Measurements from ENCODE around the gene IFITM1. TPM values are rescaled to one million over a fixed set of nuclear protein-coding genes. Genes with fewer than 3 reads are reported as not detected.

Gene IFITM1
- total and polyA plus RNA-seq, 9 of the 15 experiments (the other 6 are each of a cell fraction or from before 2014, with no cell fraction given), result 691 to 5,579 (median 974) TPM

DNA sequence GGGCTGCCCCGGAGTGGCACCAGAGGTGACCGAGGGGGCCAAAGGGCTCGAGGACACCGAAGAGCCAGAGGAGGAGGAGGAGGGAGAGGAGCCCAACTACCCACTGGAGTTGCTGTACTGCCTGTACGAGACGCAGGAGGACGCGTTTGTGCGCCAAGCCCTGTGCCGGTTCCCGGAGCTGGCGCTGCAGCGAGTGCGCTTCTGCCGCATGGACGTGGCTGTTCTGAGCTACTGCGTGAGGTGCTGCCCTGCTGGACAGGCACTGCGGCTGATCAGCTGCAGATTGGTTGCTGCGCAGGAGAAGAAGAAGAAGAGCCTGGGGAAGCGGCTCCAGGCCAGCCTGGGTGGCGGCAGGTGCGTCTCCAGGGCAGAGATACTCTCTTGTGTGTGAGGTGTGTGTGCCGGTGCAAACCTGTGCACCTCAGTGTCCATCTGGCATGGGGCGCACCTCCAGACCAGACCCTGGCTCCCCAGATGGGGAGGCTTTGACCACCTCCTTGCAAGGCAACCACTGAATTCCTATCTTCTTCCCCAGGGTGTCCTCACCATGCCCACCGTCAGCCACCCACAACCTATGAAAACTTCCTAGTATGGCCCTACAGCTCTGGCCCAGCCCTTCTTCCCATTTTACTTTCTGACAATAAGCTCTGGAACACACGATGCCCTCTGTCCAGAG is 32.2 kb upstream of the IFITM1 start:
- FAIRE-seq, result no peak
- DNase-seq (ENCODE audit: extremely low read depth in 1 of 4, low spot score in 3 of 4), result no peak
- no TSS peak for BruUV-seq (replicated peaks)
- no peaks in the 10 kb centered on the region; the same call in 2 of the 3 replicates for H3K79me2 ChIP-seq (ENCODE audit: control insufficient read depth, insufficient read depth, low read length)
- intact Hi-C loops (cut with micrococcal nuclease), result no loop called here
- ChIA-PET CTCF (ENCODE audit: low intra/inter-chr PET ratio) (no interaction called here), POLR2A (interaction anchor here (1.0 kb wide), 3 partner anchors 10 to 74 kb away, joined by 3 to 4 read pairs (median 3); no protein-coding TSS in a partner anchor)
- H3K4me1 ChIP-seq (replicated peaks in 1 of 2; ENCODE audit: control insufficient read depth in 2 of 2, insufficient read depth in 2 of 2, low read length in 2 of 2), result peaks cover 18 to 61% of the 10 kb centered on the region in 2 experiments
- H2AFZ ChIP-seq (ENCODE audit: low read depth, low read length), result no peak overlapping the region
- H3K9ac ChIP-seq (ENCODE audit: insufficient read depth in 1 of 2, low read depth in 2 of 2, low read length in 2 of 2), result peak overlapping the region in 1 of 2 experiments; percentile 75; a peak in 1 of 4 replicates
- H3K4me2 ChIP-seq (ENCODE audit: insufficient read depth, low read length), result no peak overlapping the region
- in situ Hi-C loops (cut with MboI), result no loop called here
- peaks cover 3% of the 10 kb centered on the region; the same call in 1 of the 3 replicates for H3K36me3 ChIP-seq (ENCODE audit: control insufficient read depth, insufficient read depth, low read length)
- H3K27me3 ChIP-seq (ENCODE audit: control insufficient read depth in 2 of 2, insufficient read depth in 2 of 2, low read length in 2 of 2), result no peaks in the 10 kb centered on the region
- no peak overlapping the region for H3K4me3 ChIP-seq
- no peaks in the 10 kb centered on the region for H4K20me1 ChIP-seq (replicated peaks; ENCODE audit: control insufficient read depth, insufficient read depth, low read length)
- no peaks in the 10 kb centered on the region for H3K9me1 ChIP-seq (ENCODE audit: control insufficient read depth, insufficient read depth, low read length)
- WGBS (ENCODE audit: insufficient coverage, low coverage, missing lambda C conversion rate), result 84% methylated on average over 24 of the region's 26 CpGs
- H3K9me3 ChIP-seq (replicated peaks; ENCODE audit: control insufficient read depth, insufficient read depth, low read depth, low read length), result peaks cover 4% of the 10 kb centered on the region; the same call in 1 of the 2 replicates
- H3K27ac ChIP-seq (ENCODE audit: extremely low read depth, low read depth, low read length), result no peak overlapping the region
- no peak for ATAC-seq
- TF ChIP-seq, protein P1, sequence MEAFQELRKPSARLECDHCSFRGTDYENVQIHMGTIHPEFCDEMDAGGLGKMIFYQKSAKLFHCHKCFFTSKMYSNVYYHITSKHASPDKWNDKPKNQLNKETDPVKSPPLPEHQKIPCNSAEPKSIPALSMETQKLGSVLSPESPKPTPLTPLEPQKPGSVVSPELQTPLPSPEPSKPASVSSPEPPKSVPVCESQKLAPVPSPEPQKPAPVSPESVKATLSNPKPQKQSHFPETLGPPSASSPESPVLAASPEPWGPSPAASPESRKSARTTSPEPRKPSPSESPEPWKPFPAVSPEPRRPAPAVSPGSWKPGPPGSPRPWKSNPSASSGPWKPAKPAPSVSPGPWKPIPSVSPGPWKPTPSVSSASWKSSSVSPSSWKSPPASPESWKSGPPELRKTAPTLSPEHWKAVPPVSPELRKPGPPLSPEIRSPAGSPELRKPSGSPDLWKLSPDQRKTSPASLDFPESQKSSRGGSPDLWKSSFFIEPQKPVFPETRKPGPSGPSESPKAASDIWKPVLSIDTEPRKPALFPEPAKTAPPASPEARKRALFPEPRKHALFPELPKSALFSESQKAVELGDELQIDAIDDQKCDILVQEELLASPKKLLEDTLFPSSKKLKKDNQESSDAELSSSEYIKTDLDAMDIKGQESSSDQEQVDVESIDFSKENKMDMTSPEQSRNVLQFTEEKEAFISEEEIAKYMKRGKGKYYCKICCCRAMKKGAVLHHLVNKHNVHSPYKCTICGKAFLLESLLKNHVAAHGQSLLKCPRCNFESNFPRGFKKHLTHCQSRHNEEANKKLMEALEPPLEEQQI (IDR thresholded peaks at IDR 0.05), result no peak
- no peak for TF ChIP-seq RNF2 (IDR thresholded peaks at IDR 0.05)
- no peak for TF ChIP-seq ZBED1 (IDR thresholded peaks at IDR 0.05)
- TF ChIP-seq, protein P2, sequence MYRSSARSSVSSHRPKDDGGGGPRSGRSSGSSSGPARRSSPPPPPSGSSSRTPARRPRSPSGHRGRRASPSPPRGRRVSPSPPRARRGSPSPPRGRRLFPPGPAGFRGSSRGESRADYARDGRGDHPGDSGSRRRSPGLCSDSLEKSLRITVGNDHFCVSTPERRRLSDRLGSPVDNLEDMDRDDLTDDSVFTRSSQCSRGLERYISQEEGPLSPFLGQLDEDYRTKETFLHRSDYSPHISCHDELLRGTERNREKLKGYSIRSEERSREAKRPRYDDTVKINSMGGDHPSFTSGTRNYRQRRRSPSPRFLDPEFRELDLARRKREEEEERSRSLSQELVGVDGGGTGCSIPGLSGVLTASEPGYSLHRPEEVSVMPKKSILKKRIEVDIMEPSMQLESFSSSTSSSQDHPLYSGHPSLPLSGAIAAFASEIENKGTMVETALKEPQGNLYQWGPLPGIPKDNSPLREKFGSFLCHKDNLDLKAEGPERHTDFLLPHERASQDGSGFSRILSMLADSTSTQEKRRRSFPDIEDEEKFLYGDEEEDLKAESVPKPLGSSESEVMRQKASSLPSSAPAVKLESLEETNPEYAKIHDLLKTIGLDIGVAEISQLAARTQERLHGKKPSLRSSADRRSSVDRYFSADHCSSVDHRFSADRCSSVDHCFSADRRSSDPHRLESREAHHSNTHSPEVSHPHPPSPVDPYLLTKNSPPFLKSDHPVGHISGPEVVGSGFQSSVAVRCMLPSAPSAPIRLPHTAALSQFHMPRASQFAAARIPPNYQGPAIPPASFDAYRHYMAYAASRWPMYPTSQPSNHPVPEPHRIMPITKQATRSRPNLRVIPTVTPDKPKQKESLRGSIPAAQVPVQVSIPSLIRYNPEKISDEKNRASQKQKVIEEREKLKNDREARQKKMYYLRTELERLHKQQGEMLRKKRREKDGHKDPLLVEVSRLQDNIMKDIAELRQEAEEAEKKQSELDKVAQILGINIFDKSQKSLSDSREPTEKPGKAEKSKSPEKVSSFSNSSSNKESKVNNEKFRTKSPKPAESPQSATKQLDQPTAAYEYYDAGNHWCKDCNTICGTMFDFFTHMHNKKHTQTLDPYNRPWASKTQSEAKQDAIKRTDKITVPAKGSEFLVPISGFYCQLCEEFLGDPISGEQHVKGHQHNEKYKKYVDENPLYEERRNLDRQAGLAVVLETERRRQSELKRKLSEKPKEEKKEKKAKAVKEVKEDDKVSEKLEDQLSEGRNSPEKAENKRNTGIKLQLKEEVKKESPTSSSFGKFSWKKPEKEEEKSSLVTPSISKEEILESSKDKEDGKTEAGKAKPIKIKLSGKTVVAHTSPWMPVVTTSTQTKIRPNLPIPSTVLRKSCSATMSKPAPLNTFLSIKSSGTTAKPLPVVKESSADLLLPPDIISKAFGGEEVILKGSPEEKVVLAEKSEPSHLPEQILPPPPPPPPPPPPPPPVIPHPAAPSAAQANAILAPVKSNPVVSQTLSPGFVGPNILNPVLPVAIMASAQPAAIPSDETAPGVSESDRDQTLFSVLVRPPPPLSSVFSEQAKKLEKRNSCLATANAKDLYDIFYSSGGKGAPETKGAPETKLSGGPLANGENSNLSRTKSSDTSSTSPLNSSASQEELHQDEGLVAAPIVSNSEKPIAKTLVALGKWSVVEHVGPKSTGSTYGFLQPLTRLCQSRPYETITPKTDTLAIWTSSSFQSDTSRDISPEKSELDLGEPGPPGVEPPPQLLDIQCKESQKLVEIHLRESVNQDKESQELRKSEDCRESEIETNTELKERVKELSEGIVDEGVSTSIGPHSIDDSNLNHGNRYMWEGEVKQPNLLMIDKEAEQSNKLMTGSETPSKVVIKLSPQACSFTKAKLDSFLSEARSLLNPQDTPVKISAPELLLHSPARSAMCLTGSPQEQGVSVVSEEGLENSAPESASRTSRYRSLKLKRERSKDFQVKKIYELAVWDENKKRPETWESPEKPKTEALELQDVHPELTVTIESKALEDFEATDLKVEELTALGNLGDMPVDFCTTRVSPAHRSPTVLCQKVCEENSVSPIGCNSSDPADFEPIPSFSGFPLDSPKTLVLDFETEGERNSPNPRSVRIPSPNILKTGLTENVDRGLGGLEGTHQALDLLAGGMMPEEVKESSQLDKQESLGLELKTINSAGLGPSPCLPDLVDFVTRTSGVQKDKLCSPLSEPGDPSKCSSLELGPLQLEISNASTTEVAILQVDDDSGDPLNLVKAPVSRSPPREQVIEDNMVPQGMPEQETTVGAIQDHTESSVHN (IDR thresholded peaks at IDR 0.05; ENCODE audit: borderline replicate concordance in 1 of 2, low read depth in 1 of 2), result no peak
- TF ChIP-seq, protein P3, sequence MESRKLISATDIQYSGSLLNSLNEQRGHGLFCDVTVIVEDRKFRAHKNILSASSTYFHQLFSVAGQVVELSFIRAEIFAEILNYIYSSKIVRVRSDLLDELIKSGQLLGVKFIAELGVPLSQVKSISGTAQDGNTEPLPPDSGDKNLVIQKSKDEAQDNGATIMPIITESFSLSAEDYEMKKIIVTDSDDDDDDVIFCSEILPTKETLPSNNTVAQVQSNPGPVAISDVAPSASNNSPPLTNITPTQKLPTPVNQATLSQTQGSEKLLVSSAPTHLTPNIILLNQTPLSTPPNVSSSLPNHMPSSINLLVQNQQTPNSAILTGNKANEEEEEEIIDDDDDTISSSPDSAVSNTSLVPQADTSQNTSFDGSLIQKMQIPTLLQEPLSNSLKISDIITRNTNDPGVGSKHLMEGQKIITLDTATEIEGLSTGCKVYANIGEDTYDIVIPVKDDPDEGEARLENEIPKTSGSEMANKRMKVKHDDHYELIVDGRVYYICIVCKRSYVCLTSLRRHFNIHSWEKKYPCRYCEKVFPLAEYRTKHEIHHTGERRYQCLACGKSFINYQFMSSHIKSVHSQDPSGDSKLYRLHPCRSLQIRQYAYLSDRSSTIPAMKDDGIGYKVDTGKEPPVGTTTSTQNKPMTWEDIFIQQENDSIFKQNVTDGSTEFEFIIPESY (CRISPR knock-in tag; IDR thresholded peaks at IDR 0.05), result peak; percentile 63; the same call in 1 of the 2 replicates
- TF ChIP-seq RB1 (IDR thresholded peaks at IDR 0.05; ENCODE audit: low read depth), result no peak

Measured in K562 (cell line).